HG03460 (cell line): ENCODE data around the gene ACAN.

Source experiments
- ATAC-seq: cut with Tn5 transposase; IDR thresholded peaks from one replicate; pipeline ENCODE4 v1.9.1; 2021; ENCODE audit not compliant: unreplicated experiment

ACAN gene

GRCh38 chr15:88841236-88841635, 38.0 kb downstream of the ACAN start:
- ATAC-seq, result no peak

- no peak for ATAC-seq
These were observed 38.9 kb downstream of the ACAN start for GRCh38 chr15:88842156-88842555.

GRCh38 chr15:88843334-88843733, 40.1 kb downstream of the ACAN start:
- ATAC-seq, result no peak

DNA sequence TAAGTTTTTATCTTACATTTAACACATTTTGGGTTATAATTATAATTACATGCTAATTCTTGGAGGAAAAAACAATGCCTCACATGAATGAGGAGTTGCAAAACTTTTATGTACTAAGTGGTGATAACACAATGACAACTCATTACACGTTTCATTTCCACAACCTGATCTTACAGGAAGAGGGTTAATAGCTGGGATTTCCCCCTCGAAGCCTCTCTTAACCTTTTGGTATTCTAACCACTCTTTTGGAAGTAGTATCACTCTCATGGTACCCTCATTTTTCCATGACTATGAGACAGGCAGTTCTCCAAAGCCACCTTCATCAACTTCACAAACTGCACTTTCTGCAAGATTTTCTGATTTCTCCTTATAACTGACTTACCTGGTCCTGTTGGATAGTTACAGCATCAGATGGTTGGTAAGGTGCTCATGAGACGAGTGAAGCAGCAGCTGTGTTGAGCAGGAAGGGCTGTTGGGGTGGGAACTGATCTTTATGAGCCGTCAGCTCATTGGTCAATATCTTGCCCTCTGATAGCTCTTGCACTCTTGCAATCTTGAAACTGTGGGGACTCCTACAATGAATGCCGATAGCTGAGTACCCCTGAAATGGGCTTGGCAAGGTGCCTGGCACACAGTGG, 41.6 kb downstream of the ACAN start:
- no peak for ATAC-seq

GRCh38 chr15:88845616-88846015, 42.4 kb downstream of the ACAN start:
- ATAC-seq, result no peak

DNA sequence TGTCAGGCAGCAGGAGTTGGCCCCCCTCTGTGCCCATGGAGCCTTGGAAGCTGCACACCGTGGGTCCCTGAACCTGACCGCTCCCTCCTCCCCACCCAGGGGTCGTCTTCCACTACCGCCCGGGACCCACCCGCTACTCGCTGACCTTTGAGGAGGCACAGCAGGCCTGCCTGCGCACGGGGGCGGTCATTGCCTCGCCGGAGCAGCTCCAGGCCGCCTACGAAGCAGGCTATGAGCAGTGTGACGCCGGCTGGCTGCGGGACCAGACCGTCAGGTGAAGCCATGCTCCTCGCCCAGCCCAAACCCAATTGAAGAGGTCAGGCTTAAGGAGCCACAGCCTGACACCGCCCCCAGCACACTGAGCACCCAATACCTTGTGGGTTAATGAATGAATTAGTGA, 43.9 kb downstream of the ACAN start:
- no peak for ATAC-seq

DNA sequence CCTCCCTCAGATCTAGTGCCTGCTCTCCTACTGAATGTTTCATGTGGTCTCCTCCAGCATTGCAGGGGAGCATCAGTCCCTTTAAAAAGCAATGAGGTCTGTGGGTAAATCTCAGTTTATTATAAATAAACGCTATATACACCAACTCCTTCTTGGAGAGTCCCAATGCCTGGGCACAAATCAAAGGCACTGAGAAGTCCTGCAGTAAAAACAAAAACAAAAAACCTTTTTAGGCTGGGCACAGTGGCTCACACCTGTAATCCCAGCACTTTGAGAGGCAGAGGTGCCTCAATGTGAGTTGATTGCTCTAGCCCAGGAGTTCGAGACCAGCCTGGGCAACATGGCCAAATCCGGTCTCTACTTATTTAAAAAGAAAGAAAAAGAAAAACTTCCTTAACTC, 45.0 kb downstream of the ACAN start:
- no peak for ATAC-seq

- no peak for ATAC-seq
These were observed 46.3 kb downstream of the ACAN start for GRCh38 chr15:88849376-88850072.

GRCh38 chr15:88852476-88852875, 49.2 kb downstream of the ACAN start:
- ATAC-seq, result no peak

DNA sequence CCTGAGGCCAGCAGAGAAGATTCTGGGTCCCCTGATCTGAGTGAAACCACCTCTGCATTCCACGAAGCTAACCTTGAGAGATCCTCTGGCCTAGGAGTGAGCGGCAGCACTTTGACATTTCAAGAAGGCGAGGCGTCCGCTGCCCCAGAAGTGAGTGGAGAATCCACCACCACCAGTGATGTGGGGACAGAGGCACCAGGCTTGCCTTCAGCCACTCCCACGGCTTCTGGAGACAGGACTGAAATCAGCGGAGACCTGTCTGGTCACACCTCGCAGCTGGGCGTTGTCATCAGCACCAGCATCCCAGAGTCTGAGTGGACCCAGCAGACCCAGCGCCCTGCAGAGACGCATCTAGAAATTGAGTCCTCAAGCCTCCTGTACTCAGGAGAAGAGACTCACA, 55.7 kb downstream of the ACAN start:
- ATAC-seq, result no peak

GRCh38 chr15:88859550-88859949, 56.3 kb downstream of the ACAN start:
- ATAC-seq, result no peak

- no peak for ATAC-seq
These were observed 57.0 kb downstream of the ACAN start for GRCh38 chr15:88860212-88860611.

- no peak for ATAC-seq
These were observed 60.2 kb downstream of the ACAN start for GRCh38 chr15:88863412-88863811.

- ATAC-seq, result no peak
These were observed 61.7 kb downstream of the ACAN start for GRCh38 chr15:88864861-88865497.

DNA sequence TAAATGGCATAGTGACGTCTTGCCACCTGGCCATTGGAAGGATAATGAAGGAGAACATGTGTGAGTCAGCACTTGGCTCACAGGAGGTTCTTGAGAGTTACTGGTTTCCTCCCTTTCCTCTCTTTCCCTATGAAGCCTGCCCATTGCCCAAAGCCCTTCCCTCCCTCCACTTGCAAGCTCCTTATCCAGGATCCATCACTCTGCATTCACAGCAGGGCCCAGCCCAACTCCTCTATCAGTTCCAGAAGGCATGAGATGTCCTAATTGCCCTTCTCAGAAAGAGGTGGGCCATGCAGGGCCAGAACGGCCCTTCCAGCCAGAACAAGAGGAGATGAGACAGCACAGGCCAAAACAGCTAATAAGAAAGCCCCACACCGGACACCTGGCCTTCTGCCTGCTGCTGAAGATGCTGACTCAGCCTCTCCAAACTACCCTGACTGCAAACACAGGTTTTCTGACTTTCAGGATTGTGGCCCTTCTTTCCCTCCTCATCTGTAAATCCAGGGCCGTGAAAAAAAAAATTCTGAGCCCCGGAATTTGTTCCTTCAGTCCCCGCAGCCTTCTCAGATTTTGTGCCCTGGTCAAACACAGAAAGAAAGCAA, 62.4 kb downstream of the ACAN start:
- ATAC-seq, result no peak

DNA sequence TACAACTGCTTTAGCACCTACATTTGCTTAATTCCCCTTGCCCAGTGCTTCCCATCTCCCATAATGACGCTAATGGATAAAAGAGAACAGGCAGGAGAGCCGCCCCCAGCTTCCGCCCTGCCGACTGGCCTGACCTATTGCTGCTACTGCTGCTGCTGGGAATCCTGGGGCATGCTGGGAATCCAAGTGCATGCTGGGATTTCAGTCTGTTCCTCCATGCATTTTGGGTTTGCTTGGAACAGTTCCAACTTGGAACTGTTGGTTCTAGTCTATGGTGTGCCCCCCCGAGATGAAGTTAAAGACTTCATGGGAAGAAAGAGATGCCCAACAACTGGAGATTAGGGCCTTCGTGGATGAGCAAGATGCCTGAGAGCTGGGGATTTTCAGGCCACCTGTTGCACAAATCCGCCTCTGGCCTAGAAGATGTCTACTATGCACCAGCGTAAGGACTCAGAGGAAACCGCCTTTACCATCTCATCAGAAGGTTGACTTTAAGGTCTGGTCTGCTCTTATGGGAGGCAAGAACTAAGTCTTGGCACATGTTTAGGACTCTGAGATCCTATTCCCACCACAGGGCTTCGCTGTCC, 63.2 kb downstream of the ACAN start:
- ATAC-seq, result no peak

GRCh38 chr15:88871313-88871712, 68.1 kb downstream of the ACAN start:
- no peak for ATAC-seq

DNA sequence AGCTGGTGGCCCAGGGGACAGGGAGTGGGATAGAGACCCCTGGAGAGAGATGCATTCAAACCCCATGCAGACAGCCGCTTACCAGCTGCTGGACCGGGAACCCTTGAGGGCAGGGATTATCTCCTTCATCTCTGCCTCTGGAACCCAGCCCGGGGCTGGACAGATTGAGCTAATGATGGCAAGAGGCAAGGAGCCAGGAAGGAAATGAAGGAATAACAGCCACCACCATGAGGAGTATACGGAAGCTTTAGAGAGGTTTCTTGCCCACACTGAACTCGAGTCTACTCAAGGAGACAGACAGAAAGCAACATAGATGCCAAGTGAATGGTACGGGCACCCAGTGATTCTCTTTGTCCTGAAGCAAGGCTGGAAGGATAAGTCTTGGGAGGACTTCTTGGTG, 68.9 kb downstream of the ACAN start:
- ATAC-seq, result no peak

- no peak for ATAC-seq
These were observed 69.5 kb downstream of the ACAN start for GRCh38 chr15:88872706-88873105.

DNA sequence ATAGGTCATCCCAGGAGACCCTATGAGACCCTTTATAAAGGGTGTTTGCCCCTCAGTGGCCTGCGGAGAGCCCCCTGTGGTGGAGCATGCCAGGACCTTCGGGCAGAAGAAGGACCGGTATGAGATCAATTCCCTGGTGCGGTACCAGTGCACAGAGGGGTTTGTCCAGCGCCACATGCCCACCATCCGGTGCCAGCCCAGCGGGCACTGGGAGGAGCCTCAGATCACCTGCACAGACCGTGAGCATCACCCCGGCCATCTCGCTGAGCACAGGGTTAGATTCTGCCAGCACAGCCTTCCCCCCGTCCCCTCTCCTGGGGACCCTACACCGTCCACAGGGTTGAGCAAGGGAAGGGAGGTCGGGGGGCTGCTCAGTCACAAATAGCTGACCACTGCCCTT, 70.5 kb downstream of the ACAN start:
- ATAC-seq, result no peak

DNA sequence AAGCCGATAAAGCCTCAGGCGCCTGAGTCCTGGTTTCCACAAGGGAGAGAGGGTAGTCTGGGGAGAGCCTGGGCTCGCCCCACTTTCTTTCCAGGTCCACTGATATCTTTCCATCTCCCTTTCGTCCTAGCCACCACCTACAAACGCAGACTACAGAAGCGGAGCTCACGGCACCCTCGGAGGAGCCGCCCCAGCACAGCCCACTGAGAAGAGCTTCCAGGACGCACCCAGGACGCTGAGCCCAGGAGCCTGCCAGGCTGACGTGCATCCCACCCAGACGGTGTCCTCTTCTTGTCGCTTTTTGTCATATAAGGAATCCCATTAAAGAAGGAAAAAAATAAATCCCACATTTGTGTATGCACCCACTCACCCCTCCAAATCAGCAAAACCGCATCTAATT, 71.0 kb downstream of the ACAN start:
- ATAC-seq, result no peak

DNA sequence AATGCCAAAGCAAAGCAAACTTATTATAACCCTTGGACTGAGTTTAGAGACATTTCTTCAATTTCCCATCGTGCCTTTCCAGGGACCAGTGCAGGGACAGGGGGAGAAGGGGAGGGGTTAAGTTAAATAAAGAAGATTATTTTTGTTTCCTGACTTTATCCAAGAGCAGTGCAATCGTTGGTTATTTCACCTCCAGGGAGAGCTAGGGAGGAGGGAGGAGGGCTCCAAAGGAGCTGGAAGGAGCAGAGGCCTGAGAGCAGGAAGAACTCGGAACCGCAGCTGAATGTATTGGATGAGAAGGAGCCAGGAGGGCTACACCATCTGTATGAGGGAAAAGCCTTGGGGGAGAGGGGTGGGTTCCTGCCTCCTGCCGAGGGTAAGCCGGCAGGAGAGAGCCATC, 71.4 kb downstream of the ACAN start:
- ATAC-seq, result no peak
